SIG-M5 treated with dmso at 0.1 percent for 504 hours (cell line): Measurements from ENCODE around the gene NOXA1.
"Not testable (repeated sequence)": the region's sequence is repeated elsewhere in the genome, so short reads cannot be mapped to it uniquely, and the experiment has no call there.

Source experiments
- DNase-seq: peaks from one replicate; lab custom pipeline; 2025; ENCODE audit not compliant: unreplicated experiment; lab: John Stamatoyannopoulos, UW

The NOXA1 gene

GRCh38 chr9:137404961-137405567 is 18.1 kb upstream of the NOXA1 start:
- DNase-seq = no peak

GRCh38 chr9:137405677-137406081 is 17.5 kb upstream of the NOXA1 start:
- DNase-seq = no peak

DNA sequence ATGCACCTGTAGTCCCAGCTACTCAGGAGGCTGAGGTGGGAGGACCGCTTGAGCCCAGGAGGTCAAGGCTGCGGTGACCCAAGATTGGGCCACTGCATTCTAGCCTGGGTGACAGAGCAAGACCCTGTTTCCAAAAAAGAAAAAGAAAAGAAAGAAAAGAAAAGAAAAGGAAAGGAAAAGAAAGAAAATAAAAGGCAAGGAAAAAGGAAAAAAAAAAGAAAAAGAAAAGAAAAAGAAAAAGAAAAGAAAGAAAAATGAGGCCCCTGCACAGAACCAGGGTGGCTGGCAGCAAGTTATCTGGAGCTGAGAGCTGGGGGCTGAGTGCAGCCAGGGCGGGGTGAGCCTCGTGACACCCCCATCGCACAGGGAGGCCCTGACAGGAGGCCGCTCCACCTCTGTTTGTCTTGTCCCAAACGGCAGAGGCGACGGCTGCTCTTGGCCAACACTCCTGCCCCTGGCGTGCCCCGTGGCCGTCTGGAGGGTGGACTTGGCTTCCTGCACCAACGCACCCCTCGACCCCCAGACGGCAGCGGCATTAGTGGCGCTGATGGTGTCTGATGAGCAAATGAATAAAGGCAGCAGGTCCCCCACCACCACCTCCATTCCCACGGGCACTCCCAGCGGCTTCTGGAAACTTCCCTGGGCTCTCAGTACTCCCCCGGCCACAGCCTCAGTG is 17.0 kb upstream of the NOXA1 start:
- DNase-seq = no peak

- DNase-seq = no peak
Observed at GRCh38 chr9:137406876-137407589, 16.2 kb upstream of the NOXA1 start.

- DNase-seq = no peak
Observed at GRCh38 chr9:137407590-137408300, 15.4 kb upstream of the NOXA1 start.

- no peak for DNase-seq
Observed at GRCh38 chr9:137408651-137409405, 14.4 kb upstream of the NOXA1 start.

- DNase-seq = no peak
Observed at GRCh38 chr9:137409515-137409914, 13.7 kb upstream of the NOXA1 start.

GRCh38 chr9:137410236-137410890 is 12.8 kb upstream of the NOXA1 start:
- DNase-seq = not testable (repeated sequence)

DNA sequence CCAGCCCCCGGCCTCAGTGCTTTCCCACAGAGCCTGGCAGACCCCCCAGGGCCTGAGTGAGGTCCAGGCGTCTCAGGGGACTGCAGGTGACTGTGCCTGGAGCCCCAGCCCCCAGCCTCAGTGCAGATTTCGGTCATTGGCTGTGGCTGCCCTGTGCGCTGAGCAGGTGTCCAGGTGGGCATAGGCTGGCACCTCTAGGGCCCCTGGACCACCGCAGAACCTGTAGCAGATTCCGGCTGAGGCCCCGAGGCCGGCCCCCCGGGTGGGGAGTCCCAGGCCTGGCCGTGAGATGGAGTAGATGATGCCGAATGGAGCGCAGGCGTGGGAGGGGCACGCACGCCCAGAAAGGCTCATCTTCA is 12.3 kb upstream of the NOXA1 start:
- no peak for DNase-seq

GRCh38 chr9:137411260-137411644 is 11.9 kb upstream of the NOXA1 start:
- DNase-seq = no peak

DNA sequence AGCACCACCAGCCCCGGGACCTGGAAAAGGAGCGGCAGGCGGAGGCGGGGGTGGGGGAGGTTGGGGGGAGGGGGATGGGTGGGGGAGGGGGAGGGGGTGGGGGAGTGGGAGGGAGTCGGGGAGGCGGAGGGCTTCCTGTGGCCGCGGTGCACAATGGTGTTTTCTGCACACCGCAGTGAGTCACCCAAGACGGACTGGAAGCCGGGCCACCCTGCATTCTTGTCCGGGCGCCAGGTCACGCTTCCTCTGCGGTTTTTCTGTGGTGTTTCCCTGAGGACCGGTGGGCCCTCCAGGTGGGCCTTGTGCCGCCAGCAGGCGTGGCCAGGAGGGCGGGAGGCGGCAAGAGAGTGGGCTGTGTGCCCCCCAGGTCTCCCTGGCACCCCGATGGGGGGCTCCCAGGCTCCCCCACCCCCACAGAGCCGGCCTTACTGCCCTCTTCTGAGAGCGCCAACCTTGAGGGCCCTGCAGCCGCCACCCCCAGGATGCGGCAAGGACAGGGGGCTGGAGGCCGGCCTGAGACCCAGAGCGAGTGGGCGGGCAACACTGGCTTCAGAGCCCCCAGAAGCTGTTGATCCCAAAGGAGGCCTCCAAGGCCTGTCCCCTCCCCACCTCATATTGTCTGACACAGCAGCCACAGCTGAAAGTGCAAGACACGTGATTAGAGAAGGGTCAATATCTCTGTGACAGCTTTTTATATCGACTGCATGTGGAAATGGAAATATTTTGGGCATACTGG is 11.4 kb upstream of the NOXA1 start:
- DNase-seq = no peak

DNA sequence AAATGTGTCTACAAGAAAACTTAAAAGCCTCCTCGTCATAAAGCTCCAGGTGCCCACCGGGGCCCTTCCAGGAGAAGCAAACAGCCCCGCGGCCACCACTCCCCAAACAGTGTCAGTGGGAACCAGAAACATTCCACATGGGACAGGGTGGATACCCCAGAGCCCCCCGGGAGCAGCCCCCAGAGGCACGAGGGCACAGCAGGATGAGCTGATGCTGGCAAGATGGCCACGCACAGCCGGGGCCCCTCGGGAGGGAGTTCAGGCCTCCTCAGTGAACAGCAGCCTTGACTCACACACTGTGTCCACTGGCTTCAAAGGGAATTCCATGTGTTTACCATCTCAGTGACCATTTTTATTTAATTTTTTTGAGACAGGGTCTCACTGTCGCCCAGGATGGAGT is 10.8 kb upstream of the NOXA1 start:
- DNase-seq = no peak

DNA sequence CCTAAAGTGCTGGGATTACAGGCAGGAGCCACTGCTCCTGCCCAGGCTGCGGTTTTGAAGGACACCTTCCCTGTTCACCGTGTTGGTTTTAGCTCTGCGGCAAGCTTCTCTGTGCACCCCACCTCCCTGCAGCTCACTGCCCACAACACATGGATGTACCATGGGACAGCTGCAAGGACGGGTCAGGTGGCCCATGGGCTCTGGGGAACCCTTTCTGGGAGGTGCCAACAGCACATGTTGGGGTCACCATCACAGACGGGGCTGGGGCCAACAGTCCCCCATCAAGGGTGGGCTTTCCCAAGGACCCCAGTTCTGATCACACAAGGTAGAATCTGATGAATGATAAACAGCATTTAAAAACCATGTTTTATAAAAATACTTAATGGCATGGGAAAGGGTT is 7.7 kb upstream of the NOXA1 start:
- DNase-seq = no peak

DNA sequence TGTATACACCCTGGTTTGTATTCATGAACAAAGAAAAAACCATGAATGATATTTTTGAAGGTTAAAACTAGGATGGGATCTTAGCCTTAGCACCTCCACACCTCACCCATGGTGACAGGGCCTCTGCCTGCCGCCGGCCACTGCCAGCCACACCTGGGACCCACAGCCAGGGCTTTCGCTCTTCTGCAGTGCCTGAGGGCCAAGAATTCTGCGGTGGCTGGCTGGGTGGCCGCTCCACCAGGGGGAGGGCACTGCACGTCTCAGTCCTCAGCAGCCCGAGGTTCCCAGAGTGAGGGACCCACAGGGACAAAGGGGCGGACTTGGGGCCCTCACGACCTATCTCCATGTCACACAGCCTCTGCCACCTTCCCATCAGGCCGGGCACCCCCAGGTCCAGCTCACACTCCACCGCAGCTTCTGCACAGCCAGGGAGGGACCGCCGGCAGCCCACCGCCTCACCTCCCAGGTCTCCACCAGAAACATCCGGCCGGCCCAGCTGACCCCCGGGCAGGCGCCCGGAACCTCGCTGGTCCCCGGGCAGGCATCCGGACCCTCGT is 7.1 kb upstream of the NOXA1 start:
- no peak for DNase-seq

- no peak for DNase-seq
Observed at GRCh38 chr9:137416563-137417151, 6.5 kb upstream of the NOXA1 start.

DNA sequence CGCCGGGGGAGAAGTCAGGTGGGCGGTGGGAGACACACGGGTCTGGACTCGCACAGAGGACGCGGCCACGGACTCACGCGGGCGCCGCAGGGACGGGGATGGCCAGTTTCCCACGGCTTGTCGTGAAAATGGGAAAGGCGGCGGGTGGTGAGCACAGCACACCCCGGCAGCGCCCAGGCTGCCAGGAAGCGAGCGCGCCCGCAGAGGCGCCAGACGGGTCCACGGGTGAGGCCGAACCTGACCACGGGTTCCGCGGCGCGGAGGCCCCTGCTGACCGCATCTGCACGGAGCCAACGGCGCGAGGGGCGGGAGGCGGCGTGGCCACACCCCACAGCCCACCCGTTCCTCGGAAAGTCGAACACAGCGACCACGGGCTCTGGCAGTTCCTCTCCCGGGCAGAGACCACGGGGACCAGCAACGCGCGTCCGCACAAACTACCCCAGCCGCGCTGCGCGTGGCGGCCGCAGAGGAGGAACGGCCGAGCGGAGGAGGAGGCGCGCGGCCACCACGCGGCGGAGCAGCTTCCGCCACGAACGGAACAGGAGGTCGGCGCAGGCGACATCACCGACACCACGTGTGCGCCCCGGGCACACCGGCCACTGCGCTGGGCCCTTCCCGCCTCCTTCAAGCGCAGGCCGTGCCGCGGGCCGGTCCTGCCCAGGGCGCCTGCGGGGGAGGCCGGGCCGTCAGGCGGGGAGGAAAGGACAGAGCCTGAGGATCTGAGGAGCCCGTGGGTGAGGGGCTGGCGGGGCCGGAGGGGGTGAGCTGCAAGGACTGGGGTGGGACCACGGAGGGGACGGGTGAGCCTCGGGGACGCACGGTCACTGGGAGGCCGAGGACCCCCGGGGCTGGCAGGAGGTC is 5.8 kb upstream of the NOXA1 start:
- no peak for DNase-seq

- no peak for DNase-seq
Observed at GRCh38 chr9:137421838-137422603, 1.2 kb upstream of the NOXA1 start.
